Neural cell (in vitro differentiated cells): Measurements from ENCODE around the gene NADK2. TPM values are rescaled to one million over a fixed set of nuclear protein-coding genes. Genes with fewer than 3 reads are reported as not detected.

Source experiments
- H2AFZ ChIP-seq: fragments of 200-600, 300-800 bp; sonication (generic), shearing (Covaris generic); 2 replicates; pipeline ENCODE4 v1.6.0; 2014; ENCODE audit warnings: low read depth, mild to moderate bottlenecking, antibody characterized with exemption, low read length, moderate library complexity
- H3F3A ChIP-seq: fragments of 200-600 bp; shearing (Covaris generic); 2 replicates; pipeline ENCODE4 v1.6.1; 2016; ENCODE audit warnings: mild to moderate bottlenecking, moderate library complexity, mixed read lengths, antibody characterized with exemption, low read length; ENCODE audit not compliant: insufficient read depth, poor library complexity, severe bottlenecking
- H3K27ac ChIP-seq: fragments of 200-600, 300-800 bp; sonication (generic), shearing (Covaris generic); 2 replicates; pipeline ENCODE4 v1.5.1; 2014; ENCODE audit warnings: mild to moderate bottlenecking, low read length, moderate library complexity
- H3K27me3 ChIP-seq: fragments of 300-800, 200-600 bp; sonication (generic), shearing (Covaris generic); 2 replicates; pipeline ENCODE4 v1.6.0; 2014; ENCODE audit warnings: mild to moderate bottlenecking, low read depth, low read length, moderate library complexity; ENCODE audit not compliant: insufficient read depth
- H3K36me3 ChIP-seq: fragments of 300-800, 200-600 bp; sonication (generic), shearing (Covaris generic); 2 replicates; pipeline ENCODE4 v1.5.1; 2014; ENCODE audit warnings: mild to moderate bottlenecking, antibody characterized with exemption, low read length, moderate library complexity; ENCODE audit not compliant: insufficient read depth
- H3K4me2 ChIP-seq: fragments of 300-800, 200-600 bp; sonication (generic), shearing (Covaris generic); 2 replicates; pipeline ENCODE4 v1.6.0; 2014; ENCODE audit warnings: mild to moderate bottlenecking, low read length
- H3K4me3 ChIP-seq: fragments of 300-800, 200-600 bp; sonication (generic), shearing (Covaris generic); 2 replicates; pipeline ENCODE4 v1.5.1; 2014; ENCODE audit warnings: mild to moderate bottlenecking, low read length, moderate library complexity
- H3K79me2 ChIP-seq: fragments of 200-600 bp; shearing (Covaris generic); replicated peaks from 2 replicates; pipeline ENCODE4 v1.6.0; 2014; ENCODE audit warnings: mild to moderate bottlenecking, low read length, moderate library complexity; ENCODE audit not compliant: insufficient read depth
- H3K9ac ChIP-seq: fragments of 300-800, 200-600 bp; sonication (generic), shearing (Covaris generic); 2 replicates; pipeline ENCODE4 v1.6.1; 2016; ENCODE audit warnings: mild to moderate bottlenecking, low read length, mixed read lengths
- H3K9me2 ChIP-seq: fragments of 200-600 bp; shearing (Covaris generic); 2 replicates; pipeline ENCODE4 v1.6.1; 2016; ENCODE audit warnings: mild to moderate bottlenecking, low read length, mixed read lengths; ENCODE audit not compliant: insufficient read depth
- H3K9me3 ChIP-seq: fragments of 200-600, 300-800 bp; sonication (generic), shearing (Covaris generic); 2 replicates; pipeline ENCODE4 v1.6.1; 2016; ENCODE audit warnings: mild to moderate bottlenecking, mixed run types, low read length, moderate library complexity, mixed read lengths
- H4K20me1 ChIP-seq: fragments of 200-600 bp; shearing (Covaris generic); 2 replicates; pipeline ENCODE4 v1.6.1; 2016; ENCODE audit warnings: mild to moderate bottlenecking, mixed run types; ENCODE audit not compliant: insufficient read depth
- EP300 ChIP-seq: fragments of 450-650 bp; conservative IDR thresholded peaks from 2 replicates; pipeline ENCODE4 v1.6.1; 2014; ENCODE audit warnings: antibody characterized with exemption, mild to moderate bottlenecking, moderate library complexity; ENCODE audit not compliant: poor library complexity, severe bottlenecking
- EZH2 ChIP-seq: fragments of 200-600, 300-800 bp; shearing (Covaris generic), sonication (generic); IDR thresholded peaks from 2 replicates; pipeline ENCODE4 v1.6.1; 2014; ENCODE audit warnings: antibody characterized with exemption, low read length, borderline replicate concordance, mild to moderate bottlenecking; ENCODE audit not compliant: insufficient read depth, poor library complexity, severe bottlenecking
- MXI1 ChIP-seq: fragments of 450-650 bp; conservative IDR thresholded peaks from 2 replicates; pipeline ENCODE4 v1.6.1; 2014; ENCODE audit warnings: antibody characterized with exemption, mild to moderate bottlenecking; ENCODE audit not compliant: poor library complexity, severe bottlenecking
- POLR2AphosphoS5 ChIP-seq: IDR thresholded peaks from 2 replicates; pipeline ENCODE4 v1.6.1; 2012
- RAD21 ChIP-seq: fragments of 450-650 bp; conservative IDR thresholded peaks from 2 replicates; pipeline ENCODE4 v1.6.1; 2014; ENCODE audit warnings: antibody characterized with exemption, mild to moderate bottlenecking, moderate library complexity
- SMC3 ChIP-seq: fragments of 450-650 bp; conservative IDR thresholded peaks from 2 replicates; pipeline ENCODE4 v1.6.1; 2014; ENCODE audit warnings: antibody characterized with exemption, mild to moderate bottlenecking, moderate library complexity; ENCODE audit not compliant: poor library complexity
- TAF1 ChIP-seq: IDR thresholded peaks from 2 replicates; pipeline ENCODE4 v1.6.1; 2012; ENCODE audit warnings: low read depth
- polyA plus RNA-seq: library from polyadenylated mRNA; depleted of rRNA; stranded (reverse); fragments of >200 nt; gene quantifications from 2 replicates; pipeline ENCODE4 v1.2.3, GENCODE V29; 2014
- TF ChIP-seq, protein P1 (sequence below): fragments of 450-650 bp; IDR thresholded peaks from 2 replicates; pipeline ENCODE4 v1.5.1; 2014; ENCODE audit warnings: antibody characterized with exemption, mild to moderate bottlenecking, moderate library complexity; ENCODE audit not compliant: poor library complexity, severe bottlenecking
- TF ChIP-seq, protein P2 (sequence below): IDR thresholded peaks from 2 replicates; pipeline ENCODE4 v1.6.1; 2012; ENCODE audit warnings: borderline replicate concordance

Gene NADK2
- polyA plus RNA-seq, 1 donor from 2014 or later: 66.8 TPM

DNA sequence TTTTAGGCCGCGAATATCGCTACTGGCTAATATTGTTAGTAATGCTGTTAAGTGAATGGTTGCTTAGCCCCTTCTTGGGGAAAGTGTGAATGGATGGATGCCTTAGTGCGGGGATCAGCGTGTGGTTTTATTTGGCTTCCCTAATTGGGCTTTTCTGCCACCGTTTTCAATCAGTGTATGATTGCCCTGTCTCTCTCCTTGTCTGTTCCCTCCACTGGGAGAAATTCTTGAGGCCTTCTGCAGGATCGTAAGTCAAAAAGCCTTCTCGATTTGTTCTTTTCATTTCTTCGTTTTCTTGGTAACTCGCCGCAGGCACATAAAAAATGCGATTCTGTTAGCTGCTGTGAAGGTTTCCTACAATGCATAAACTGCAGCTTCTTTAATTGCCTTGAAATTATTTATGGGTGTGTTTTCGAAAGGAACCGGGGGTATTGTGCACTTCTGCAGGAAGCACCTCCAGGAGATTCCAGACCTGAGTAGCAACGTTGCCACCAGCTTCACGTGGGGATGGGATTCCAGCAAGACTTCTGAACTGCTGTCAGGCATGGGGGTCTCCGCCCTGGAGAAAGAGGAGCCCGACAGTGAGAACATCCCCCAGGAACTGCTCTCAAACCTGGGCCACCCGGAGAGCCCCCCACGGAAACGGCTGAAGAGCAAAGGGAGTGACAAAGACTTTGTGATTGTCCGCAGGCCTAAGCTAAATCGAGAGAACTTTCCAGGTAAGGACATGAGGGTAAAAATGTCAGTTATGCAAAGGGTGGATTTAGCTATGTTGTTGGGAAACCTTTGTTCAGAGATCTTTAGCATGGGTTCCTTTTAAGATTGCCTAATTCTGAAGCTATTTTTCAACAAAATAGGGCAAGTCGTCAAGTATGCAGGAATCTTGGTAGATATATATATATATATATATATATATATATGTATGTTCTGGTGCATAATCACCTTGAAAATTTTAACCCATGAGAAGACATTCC lies 89.1 kb downstream of the NADK2 start:
- peaks cover 40% of the 10 kb centered on the region for H3K79me2 ChIP-seq
- no peaks in the 10 kb centered on the region for H3K27me3 ChIP-seq
- H3K9ac ChIP-seq: peak overlapping the region; percentile 88
- H3K36me3 ChIP-seq: no peaks in the 10 kb centered on the region
- peak overlapping the region; percentile 97 for H3K4me2 ChIP-seq
- no peaks in the 10 kb centered on the region for H3K9me3 ChIP-seq
- H2AFZ ChIP-seq: no peak overlapping the region
- H3F3A ChIP-seq: no peaks in the 10 kb centered on the region
- H3K27ac ChIP-seq: peak overlapping the region; percentile 89
- H3K9me2 ChIP-seq: no peaks in the 10 kb centered on the region
- H4K20me1 ChIP-seq: no peaks in the 10 kb centered on the region
- peak overlapping the region; percentile 76 for H3K4me3 ChIP-seq
- TF ChIP-seq TAF1 (no peak), EZH2 (no peak), MXI1 (peak; percentile 32), RAD21 (no peak), SMC3 (no peak)

DNA sequence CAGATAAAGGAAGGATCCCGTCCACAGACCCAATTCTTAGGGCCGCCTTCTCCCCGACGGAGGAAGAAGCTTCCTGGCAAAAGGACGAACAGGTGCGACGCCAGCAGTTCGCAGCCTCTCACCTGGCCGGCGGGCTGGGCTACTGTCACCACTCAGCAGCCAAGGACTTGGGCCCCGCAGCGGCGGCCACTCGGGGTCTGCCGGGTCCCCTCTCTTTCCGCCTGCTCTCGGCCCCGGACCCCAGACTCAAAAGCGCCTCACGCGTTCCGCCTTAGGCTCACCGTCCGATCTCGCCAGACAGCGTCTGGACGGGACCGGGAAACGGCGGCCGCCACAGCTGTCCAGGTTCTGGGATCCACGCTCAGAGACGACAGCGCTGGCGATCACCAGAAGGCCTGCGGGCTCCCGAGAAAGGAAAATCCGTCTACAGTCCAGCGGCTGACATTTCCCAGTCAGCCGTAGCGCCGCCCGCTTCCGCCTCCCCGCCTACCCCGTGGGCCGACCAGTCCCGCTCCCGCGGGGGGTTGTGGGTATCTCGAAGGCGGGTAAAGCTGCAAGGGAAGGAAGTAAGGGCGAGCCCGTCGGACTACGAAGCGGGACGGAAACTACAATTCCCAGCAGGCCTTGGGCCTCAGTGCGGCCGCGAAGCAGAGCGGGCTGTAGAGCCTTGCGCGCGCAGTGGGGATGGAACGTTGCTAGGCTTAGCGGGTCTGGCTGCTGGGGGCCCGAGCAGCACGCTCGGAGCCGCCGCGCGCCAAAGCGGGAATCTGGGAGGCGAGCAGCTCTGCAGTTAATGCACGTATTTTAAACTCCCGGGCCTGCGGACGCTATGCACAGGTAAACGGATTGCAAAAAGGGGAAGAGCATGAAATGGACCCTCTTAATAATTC lies 90.0 kb downstream of the NADK2 start, which contains the start of the genes LMBRD2 and SKP2:
LMBRD2 (minus strand) TSS at position 454 of the 890 bp plus-strand sequence. CDS start 8,538 bp downstream, outside the sequence.
SKP2 (plus strand) TSS at position 678 of the 890 bp plus-strand sequence; CDS start at position 830, 152 bp downstream.
- H3K9me3 ChIP-seq: no peaks in the 10 kb centered on the region
- H3K4me2 ChIP-seq: peak within 1 kb of the TSS; percentile 97
- H3F3A ChIP-seq: no peaks in the 10 kb centered on the region
- TF ChIP-seq, protein P1, sequence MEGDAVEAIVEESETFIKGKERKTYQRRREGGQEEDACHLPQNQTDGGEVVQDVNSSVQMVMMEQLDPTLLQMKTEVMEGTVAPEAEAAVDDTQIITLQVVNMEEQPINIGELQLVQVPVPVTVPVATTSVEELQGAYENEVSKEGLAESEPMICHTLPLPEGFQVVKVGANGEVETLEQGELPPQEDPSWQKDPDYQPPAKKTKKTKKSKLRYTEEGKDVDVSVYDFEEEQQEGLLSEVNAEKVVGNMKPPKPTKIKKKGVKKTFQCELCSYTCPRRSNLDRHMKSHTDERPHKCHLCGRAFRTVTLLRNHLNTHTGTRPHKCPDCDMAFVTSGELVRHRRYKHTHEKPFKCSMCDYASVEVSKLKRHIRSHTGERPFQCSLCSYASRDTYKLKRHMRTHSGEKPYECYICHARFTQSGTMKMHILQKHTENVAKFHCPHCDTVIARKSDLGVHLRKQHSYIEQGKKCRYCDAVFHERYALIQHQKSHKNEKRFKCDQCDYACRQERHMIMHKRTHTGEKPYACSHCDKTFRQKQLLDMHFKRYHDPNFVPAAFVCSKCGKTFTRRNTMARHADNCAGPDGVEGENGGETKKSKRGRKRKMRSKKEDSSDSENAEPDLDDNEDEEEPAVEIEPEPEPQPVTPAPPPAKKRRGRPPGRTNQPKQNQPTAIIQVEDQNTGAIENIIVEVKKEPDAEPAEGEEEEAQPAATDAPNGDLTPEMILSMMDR: peak; percentile 31
- TF ChIP-seq, protein P2, sequence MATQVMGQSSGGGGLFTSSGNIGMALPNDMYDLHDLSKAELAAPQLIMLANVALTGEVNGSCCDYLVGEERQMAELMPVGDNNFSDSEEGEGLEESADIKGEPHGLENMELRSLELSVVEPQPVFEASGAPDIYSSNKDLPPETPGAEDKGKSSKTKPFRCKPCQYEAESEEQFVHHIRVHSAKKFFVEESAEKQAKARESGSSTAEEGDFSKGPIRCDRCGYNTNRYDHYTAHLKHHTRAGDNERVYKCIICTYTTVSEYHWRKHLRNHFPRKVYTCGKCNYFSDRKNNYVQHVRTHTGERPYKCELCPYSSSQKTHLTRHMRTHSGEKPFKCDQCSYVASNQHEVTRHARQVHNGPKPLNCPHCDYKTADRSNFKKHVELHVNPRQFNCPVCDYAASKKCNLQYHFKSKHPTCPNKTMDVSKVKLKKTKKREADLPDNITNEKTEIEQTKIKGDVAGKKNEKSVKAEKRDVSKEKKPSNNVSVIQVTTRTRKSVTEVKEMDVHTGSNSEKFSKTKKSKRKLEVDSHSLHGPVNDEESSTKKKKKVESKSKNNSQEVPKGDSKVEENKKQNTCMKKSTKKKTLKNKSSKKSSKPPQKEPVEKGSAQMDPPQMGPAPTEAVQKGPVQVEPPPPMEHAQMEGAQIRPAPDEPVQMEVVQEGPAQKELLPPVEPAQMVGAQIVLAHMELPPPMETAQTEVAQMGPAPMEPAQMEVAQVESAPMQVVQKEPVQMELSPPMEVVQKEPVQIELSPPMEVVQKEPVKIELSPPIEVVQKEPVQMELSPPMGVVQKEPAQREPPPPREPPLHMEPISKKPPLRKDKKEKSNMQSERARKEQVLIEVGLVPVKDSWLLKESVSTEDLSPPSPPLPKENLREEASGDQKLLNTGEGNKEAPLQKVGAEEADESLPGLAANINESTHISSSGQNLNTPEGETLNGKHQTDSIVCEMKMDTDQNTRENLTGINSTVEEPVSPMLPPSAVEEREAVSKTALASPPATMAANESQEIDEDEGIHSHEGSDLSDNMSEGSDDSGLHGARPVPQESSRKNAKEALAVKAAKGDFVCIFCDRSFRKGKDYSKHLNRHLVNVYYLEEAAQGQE: peak; percentile 68
- TF ChIP-seq RAD21: no peak
- TF ChIP-seq EZH2: no peak
- TF ChIP-seq MXI1: peak; percentile 89
- peak; percentile 85 for TF ChIP-seq POLR2AphosphoS5
- TF ChIP-seq TAF1: peak; percentile 10
- no peak for TF ChIP-seq SMC3
- peak; percentile 47 for TF ChIP-seq EP300
- no peaks in the 10 kb centered on the region for H4K20me1 ChIP-seq
- peak within 1 kb of the TSS; percentile 76 for H3K4me3 ChIP-seq
- peak within 1 kb of the TSS; percentile 73 for H2AFZ ChIP-seq
- H3K27ac ChIP-seq: peak within 1 kb of the TSS; percentile 89
- H3K9me2 ChIP-seq: no peaks in the 10 kb centered on the region
- H3K27me3 ChIP-seq: no peaks in the 10 kb centered on the region
- peak within 1 kb of the TSS; percentile 88 for H3K9ac ChIP-seq
- no peaks in the 10 kb centered on the region for H3K36me3 ChIP-seq
- H3K79me2 ChIP-seq: peaks cover 43% of the 10 kb centered on the region
